Measurements from ENCODE around the gene LTBR. TPM values are rescaled to one million over a fixed set of nuclear protein-coding genes. Genes with fewer than 3 reads are reported as not detected.

Gene LTBR
- polyA plus RNA-seq, 1 donor, result 37.2 TPM

- DNase-seq (ENCODE audit: low read depth), result no peak
Measured at GRCh38 chr12:6382982-6383381, 980 bp upstream of the LTBR start.

- DNase-seq (ENCODE audit: low read depth), result no peak
Measured at GRCh38 chr12:6384499-6385436, 806 bp downstream of the LTBR start.

- DNase-seq (ENCODE audit: low read depth), result no peak
Measured at GRCh38 chr12:6386038-6386437, 2.1 kb downstream of the LTBR start.

GRCh38 chr12:6386491-6386890 is 2.5 kb downstream of the LTBR start:
- DNase-seq (ENCODE audit: low read depth), result no peak

- no peak for DNase-seq (ENCODE audit: low read depth)
Measured at GRCh38 chr12:6387541-6387940, 3.6 kb downstream of the LTBR start.

- no peak for DNase-seq (ENCODE audit: low read depth)
Measured at GRCh38 chr12:6390084-6390799, 6.3 kb downstream of the LTBR start.

GRCh38 chr12:6391013-6391412 is 7.1 kb downstream of the LTBR start:
- no peak for DNase-seq (ENCODE audit: low read depth)

- DNase-seq (ENCODE audit: low read depth), result no peak
Measured at GRCh38 chr12:6392504-6392903, 8.5 kb downstream of the LTBR start.

GRCh38 chr12:6393109-6393508 is 9.1 kb downstream of the LTBR start:
- no peak for DNase-seq (ENCODE audit: low read depth)

GRCh38 chr12:6394398-6394797 is 10.4 kb downstream of the LTBR start:
- DNase-seq (ENCODE audit: low read depth), result no peak

- no peak for DNase-seq (ENCODE audit: low read depth)
Measured at GRCh38 chr12:6396031-6396430, 12.1 kb downstream of the LTBR start.

GRCh38 chr12:6399884-6400644 is 16.1 kb downstream of the LTBR start:
- no peak for DNase-seq (ENCODE audit: low read depth)

GRCh38 chr12:6404390-6404789 is 20.4 kb downstream of the LTBR start:
- no peak for DNase-seq (ENCODE audit: low read depth)

GRCh38 chr12:6405963-6406362 is 22.0 kb downstream of the LTBR start:
- no peak for DNase-seq (ENCODE audit: low read depth)

- DNase-seq (ENCODE audit: low read depth), result no peak
Measured at GRCh38 chr12:6407236-6407954, 23.4 kb downstream of the LTBR start.

GRCh38 chr12:6416596-6416995 is 32.6 kb downstream of the LTBR start:
- no peak for DNase-seq (ENCODE audit: low read depth)

- no peak for DNase-seq (ENCODE audit: low read depth)
Measured at GRCh38 chr12:6418796-6419195, 34.8 kb downstream of the LTBR start.

- DNase-seq (ENCODE audit: low read depth), result no peak
Measured at GRCh38 chr12:6420364-6420763, 36.4 kb downstream of the LTBR start.

GRCh38 chr12:6423267-6424007 is 39.5 kb downstream of the LTBR start:
- peak; percentile 76 for DNase-seq (ENCODE audit: low read depth)

GRCh38 chr12:6424008-6424347 is 40.0 kb downstream of the LTBR start:
- no peak for DNase-seq (ENCODE audit: low read depth)

- DNase-seq (ENCODE audit: low read depth), result no peak
Measured at GRCh38 chr12:6424866-6425265, 40.9 kb downstream of the LTBR start.
